ENCODE measurements around the gene ZBTB38.

The ZBTB38 gene

DNA sequence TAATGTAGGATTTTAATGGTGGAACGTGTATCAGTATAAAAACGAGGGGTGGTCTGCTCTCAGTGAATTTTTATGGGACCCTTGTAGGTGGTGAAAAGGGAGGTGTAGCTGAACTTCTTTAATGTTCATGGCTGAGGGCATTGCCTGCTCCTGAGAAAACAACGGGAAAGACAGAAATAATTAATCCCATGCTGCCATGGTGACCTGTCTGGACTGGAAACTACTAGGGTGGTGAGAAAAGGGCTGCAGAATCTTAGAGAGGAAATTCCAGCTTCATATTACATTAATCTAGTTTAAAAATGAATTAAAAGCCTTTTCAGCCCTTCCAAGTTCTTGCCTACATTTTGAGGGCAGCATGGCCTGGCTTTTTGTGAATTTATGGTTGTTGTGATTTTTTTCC, 47.6 kb downstream of the ZBTB38 start:
- Mint-ChIP-seq H3K4me1 (peaks cover 75% of the 10 kb centered on the region), H3K27me3 (ENCODE audit: low read depth, poor library complexity) (no peaks in the 10 kb centered on the region), H3K4me3 (no peak overlapping the region), H3K27ac (peak overlapping the region; percentile 64), H3K9me3 (peaks cover 8% of the 10 kb centered on the region), H3K36me3 (ENCODE audit: low read depth) (peaks cover 55% of the 10 kb centered on the region)
- TF ChIP-seq, protein P1, sequence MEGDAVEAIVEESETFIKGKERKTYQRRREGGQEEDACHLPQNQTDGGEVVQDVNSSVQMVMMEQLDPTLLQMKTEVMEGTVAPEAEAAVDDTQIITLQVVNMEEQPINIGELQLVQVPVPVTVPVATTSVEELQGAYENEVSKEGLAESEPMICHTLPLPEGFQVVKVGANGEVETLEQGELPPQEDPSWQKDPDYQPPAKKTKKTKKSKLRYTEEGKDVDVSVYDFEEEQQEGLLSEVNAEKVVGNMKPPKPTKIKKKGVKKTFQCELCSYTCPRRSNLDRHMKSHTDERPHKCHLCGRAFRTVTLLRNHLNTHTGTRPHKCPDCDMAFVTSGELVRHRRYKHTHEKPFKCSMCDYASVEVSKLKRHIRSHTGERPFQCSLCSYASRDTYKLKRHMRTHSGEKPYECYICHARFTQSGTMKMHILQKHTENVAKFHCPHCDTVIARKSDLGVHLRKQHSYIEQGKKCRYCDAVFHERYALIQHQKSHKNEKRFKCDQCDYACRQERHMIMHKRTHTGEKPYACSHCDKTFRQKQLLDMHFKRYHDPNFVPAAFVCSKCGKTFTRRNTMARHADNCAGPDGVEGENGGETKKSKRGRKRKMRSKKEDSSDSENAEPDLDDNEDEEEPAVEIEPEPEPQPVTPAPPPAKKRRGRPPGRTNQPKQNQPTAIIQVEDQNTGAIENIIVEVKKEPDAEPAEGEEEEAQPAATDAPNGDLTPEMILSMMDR (IDR thresholded peaks at IDR 0.05) = no peak
- no peak for DNase-seq

Measured in nephron progenitor cell (in vitro differentiated cells).